HG02943 (cell line): Measurements from ENCODE around the gene CSNK2A1.
"Not testable (repeated sequence)": the region's sequence is repeated elsewhere in the genome, so short reads cannot be mapped to it uniquely, and the experiment has no call there.

Experiments
- ATAC-seq: cut with Tn5 transposase; IDR thresholded peaks from one replicate; pipeline ENCODE4 v1.9.1; 2021; ENCODE audit warnings: mild to moderate bottlenecking, low read depth, moderate library complexity; ENCODE audit not compliant: unreplicated experiment

Gene CSNK2A1

DNA sequence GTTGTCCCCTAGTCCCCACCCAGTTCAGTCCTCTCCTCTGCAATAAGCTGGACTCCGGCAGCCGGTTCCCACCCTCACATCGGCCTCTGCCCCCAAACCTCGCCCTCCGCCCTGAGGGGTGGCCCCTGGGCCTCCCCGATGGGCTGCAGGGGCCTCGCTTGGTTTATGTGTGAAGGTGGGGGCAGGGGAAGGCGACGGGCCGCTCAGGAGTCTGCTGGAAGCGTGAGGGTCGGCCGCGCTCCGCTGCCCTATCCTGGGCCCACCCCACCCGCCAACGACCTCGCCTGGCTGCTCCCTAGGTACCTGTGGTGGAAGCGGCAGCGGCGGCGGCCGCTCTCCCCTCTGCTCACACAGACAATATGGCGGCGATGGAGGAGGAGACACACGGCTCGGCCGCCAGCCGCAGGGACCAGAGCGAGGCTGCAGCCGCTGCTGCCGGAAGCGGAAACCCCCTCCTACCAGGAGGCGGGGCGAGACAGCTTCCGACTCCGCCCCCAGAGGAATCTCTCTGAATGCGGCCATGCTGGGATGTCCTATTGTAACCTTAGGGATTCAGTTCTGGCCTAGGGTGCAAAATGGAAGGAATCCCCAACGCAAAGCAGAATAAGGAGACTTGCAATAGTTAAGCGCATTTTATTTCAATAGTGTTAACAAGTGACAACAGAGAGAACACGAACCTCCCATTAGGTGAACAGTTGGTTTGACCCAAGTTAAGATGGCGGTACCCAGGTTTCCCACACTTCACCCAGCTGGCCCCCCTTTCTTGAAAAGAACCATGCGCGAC, at the start of gene CSNK2A1:
TSS of gene CSNK2A1 (minus strand) at position 422 of the 784 bp plus-strand sequence. CDS start 35,239 bp downstream, outside the sequence.
- peak; percentile 90 for ATAC-seq

DNA sequence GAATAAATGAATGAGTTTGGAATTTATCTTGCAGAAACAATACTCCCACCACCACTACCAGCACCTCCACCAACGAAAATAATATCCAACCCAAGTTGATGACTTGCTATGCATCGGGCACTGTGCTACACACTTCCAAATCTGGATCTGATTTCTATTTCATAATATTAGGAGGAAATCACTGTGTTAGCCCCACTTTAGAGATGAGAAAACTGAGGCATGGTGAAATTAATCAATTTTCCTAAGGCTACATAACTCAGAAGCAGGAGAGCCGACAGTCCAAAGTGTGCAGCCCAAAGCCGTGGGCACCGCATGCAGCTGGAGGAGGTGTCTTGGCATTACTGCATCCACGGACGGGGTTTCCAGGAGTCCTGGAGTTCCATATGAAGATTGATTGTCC, 48.9 kb upstream of the CSNK2A1 start:
- no peak for ATAC-seq

DNA sequence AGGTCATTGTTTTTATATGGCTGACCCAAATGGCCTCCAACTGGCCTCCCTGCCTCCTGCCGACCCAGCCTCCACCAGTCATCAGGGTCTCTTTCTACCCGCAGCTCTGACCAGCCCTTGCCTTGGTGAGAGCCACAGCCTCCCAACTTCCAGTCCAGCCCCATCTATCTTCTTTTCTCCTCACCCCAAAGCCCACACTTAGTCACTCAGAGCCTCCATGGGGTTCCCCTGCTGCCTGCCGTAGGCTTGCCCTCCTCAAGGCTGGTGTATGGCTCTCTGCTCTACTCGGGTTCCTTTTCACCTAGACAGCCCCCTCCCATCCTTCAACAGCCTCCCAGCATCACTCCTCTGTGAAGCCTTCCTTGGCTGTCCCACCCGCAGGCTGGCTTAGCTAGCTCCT, 48.4 kb upstream of the CSNK2A1 start:
- ATAC-seq, result no peak

DNA sequence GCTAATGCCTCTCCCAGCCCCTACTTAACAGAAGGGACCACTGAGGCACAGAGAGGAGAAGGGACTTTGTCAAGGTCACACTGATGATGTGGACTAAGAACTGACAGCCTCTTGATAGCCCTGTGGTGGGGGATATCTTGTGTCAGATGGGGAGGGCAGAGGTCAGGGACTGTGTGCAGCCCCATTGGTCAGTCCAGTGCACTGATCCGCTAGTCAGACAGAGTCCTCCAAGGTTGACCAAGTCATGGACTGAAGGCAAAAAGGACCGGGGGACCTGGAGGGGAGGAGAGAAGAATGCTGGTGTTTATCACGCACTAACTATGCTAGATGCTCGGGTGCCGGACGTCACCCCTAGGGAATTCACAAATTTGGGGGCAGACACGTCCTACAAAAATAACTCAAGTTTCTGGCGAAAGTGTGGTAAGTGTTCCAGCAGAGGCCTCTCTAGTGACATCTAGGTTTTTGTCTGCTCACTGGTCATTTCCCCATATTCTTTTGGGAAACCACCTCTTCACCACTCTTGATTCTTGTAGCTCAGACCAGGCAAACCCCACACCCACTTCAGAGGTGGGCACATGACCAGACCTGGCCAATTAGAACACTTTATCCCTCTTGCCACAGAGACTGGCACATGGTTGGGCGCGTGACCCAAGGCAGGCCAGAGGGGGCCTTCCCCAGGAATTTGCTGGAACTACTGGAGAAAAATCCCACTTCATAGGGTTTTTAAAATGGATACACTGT, 45.5 kb upstream of the CSNK2A1 start:
- no peak for ATAC-seq

DNA sequence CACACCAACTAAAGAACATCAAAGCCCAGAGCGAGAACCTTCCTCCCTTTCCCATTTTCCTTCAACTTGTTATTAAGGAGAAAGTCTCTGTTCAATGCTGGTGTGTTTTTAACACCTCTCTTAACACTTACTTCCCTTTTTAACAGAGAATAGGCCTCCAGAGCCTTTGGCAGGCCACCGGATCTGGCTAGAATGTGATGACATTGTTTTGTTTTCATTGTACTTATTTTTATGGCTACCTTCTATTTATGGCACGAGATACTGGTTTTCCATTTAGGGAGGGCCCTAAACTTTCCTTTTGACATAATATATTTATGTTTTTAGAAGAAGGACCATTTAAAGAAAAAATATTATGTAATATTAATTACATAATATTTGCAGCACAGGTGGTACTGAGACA, 44.9 kb upstream of the CSNK2A1 start:
- ATAC-seq, result no peak

DNA sequence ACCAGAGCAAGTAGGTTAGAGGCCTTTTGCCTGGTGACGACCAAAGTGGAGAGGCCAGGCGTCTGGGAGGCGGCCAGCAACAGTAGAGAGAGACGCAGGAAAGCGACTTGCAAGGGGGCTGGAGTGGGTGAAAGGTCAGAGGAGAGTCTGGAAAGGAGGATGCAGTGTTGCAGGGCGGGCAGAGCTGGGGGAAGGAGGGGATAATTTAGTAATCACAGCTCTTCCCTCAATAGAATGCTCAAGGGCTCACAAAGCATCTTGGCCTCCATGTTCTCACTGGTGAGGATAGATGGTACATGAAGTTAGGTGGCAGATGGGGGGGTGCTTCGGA, 41.3 kb upstream of the CSNK2A1 start:
- no peak for ATAC-seq

DNA sequence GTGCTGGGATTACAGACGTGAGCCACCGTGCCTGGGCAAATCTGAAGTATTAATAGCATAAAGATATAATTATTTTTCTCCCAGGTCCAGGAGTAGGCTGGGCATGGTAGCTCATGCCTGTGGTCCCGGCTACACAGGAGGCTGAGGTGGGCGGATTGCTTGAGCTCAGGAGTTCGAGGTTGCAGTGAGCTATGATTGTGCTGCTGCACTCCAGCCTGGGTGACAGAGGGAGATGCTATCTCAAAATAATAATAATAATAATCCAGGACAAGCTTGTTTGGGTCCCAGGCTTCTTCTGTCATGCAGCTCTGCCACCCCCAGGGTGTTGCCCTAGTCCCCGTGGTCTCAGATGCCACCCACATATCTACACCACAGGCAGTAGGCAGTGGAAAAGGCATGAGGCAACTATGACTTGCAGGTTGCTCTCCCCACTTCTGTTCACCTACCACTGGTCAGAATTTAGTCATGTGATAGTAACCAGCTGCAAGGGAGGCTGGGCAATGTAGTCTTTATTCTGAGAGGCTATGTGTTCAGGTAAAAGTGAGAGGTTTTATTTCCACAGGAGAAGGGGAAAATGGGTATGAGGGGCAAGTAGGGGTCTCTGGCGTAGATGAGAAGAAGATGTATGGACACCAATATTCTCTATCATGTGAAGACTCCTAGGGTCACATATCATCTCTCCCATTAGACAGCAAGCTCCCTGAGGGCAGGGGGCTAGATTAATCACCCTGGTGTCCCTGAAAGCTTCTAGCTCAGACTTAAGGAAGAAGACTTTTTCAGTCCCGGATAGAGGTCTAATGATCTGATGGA, 40.8 kb upstream of the CSNK2A1 start:
- ATAC-seq, result no peak

DNA sequence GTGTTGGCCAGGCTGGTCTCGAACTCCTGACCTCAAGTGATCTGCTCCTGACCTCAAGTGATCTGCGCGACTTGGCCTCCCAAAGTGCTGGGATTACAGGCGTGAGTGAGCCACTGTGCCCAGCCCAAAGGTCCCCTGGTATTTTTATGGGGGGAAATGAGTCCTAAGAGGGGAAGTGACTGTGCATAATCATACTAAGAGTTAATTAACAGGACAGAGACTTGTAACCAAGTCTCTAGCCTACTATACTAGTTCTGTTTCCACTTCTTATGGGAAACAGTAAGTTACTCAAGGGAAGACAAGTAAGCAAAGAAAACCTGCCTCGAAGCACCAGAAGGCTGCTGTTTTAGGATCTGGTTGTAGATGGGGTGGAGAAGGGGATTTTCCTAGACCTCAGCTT, 38.6 kb upstream of the CSNK2A1 start:
- no peak for ATAC-seq

DNA sequence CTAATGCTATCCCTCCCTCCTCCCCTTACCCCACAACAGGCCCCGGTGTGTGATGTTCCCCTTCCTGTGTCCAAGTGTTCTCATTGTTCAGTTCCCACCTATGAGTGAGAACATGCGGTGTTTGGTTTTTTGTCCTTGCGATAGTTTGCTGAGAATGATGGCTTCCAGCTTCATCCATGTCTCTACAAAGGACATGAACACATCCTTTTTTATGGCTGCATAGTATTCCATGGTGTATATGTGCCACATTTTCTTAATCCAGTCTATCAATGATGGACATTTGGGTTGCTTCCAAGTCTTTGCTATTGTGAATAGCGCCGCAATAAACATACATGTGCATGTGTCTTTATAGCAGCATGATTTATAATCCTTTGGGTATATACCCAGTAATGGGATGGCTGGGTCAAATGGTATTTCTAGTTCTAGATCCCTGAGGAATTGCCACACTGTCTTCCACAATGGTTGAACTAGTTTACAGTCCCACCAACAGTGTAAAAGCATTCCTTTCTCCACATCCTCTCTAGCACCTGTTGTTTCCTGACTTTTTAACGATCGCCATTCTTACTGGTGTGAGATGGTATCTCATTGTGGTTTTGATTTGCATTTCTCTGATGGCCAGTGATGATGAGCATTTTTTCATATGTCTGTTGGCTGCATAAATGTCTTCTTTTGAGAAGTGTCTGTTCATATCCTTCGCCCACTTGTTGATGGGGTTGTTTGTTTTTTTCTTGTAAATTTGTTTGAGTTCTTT, 35.5 kb upstream of the CSNK2A1 start:
- not testable (repeated sequence) for ATAC-seq

DNA sequence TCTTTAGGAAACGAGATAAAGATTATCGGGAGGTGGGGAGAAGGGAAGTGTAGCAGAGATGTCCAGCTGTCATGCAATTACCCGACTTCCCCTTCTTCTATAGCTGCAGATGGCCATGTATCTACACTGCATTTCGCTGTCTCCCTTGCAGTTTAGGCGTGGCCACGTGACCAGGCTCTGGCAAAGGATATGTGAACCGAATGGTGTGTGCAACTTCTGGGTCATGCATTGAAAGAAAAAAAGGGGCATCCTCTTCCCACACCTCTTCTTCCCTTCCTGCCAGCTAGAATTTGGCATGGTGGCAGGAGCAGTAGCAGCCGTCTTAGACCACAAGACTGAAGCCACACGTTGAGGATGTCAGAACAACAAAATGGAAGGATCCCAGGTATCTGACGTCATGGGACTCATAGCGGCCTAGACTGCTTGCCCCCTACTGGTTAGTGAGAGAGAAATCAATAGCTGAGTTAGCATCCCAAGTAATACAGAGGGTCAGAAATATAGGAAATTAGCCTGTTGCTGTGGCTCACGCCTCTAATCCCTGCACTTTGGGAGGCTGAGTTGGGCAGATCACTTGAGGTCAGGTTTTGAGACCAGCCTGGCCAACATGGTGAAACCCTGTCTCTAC, 33.7 kb upstream of the CSNK2A1 start:
- ATAC-seq, result no peak

DNA sequence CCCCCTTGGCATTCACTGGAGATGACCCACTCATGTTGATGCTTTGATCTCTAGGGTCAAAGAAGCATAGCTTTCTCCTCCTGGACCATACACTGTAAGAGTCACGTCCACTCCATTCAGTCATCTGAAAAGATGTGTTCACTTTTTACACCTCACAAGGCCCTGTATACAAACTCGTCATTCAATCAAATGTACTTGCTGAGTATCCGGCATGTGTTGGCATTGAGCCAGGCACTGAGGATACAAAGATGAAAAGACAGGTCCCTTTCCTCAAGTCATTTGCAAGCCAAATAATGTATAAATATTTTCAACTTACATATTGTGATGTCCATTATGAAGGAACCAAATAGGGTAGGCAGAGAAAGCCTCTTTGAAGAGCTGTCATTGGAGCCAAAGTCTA, 32.6 kb upstream of the CSNK2A1 start:
- ATAC-seq, result no peak

DNA sequence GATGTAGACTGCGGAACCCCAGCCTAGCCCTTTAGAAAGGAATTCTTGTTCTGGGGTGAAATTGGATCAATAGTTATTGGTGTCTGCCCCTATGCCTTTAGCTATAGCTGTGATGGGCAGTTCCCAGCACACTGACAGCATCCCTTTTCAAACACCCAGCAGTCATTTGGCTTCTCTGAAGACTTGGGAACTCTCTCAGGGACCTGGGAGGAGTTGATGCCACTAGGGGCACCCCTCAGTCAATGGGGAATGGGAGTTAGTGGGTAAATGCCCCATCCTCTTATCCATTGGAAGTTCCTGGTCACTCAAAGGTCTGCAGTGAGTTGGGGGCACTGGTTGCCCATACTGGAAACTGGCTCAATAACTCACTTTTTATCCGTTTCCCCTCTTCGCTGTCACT, 31.6 kb upstream of the CSNK2A1 start:
- no peak for ATAC-seq

DNA sequence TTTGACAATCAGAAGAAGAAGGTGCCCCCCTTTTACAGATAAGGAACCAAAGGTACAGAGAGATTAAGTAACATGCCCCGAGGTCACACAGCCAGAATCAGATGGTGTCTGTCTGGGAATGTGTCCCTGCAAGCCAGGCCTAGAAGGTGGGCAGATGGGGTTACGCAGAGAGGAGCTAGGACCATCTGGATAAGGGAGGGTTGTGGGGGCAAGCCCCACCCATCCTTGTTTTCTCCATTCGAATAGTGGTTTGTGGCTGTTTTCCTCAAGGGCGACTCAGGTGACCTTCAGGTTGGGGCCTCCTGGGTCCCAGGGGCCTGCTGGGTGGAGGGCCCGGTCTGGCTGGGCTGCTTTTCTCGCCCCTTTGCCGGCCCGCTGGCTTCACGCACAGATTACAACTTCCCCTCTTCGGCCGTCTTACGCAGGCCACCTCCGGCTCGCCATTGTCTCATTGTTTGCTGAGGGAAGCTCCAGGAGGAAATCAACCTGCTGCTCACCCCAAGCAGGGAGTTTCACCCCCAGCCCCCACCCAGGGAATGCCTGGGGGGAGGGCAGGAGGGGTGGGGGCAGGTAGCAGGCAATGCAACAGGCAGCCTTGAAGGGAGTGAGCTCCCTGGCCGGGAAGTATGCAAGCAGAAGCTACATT, 30.8 kb upstream of the CSNK2A1 start:
- ATAC-seq, result no peak

DNA sequence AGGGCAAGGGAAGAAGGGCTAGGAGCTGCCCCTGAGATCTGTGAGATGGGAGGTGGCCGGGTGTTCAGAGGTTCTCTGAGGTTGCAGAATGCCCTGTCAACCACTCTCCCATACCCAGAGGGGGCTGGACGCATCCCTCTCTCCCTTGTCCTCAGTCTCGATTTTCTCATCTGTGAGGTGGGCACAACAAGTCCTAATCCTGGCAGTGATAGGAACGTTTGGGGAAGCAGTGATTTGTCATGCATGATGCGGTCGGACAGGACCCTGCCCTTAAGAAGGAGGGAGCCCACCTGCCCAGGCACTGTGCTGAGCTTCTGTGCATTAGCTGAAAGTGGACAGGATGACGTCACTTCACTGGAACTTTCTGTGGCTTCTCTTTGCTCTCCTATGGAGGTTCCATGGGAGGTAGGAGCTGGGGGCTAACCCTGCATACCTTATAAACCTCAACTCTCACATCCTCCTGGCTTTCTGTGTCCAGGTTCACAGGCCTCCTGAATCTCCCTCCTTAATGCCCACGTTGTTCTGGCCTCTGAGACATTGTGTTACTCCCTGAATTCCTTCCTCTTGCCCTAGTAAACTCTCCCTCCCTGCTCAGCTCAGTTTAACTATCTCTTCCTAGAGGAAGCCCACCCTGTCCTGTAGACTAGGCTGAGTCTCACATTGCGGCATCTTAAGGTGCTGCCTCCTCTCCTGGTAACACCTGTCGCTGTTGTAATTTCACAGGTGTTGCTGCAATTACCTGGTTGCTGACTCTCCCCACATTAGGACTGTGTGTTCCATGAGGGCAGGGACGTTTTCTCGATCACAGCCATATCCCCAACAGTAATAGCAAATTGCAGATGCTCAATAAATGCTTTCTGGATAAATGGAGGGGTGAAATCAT, 30.1 kb upstream of the CSNK2A1 start:
- no peak for ATAC-seq

DNA sequence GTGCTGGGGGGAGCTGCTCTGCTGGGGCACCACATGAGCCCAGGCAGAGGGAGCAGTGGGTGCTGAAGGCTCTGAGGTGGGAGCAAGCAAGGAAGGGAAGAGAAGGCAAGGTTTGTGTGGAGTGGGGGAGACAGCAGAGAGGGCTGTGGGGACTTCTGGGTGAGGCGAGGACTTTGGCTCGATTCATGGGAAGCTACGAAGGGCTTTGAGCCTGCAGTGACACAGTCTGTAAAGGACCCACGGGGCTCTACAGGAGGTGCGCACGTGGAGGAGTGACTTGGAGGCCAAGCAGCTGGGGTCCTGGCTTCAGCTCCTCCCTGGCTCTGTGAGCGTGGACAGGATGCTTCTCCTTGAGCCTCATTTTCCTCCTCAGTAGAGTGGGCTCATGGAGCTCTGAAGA, 29.1 kb upstream of the CSNK2A1 start:
- no peak for ATAC-seq

DNA sequence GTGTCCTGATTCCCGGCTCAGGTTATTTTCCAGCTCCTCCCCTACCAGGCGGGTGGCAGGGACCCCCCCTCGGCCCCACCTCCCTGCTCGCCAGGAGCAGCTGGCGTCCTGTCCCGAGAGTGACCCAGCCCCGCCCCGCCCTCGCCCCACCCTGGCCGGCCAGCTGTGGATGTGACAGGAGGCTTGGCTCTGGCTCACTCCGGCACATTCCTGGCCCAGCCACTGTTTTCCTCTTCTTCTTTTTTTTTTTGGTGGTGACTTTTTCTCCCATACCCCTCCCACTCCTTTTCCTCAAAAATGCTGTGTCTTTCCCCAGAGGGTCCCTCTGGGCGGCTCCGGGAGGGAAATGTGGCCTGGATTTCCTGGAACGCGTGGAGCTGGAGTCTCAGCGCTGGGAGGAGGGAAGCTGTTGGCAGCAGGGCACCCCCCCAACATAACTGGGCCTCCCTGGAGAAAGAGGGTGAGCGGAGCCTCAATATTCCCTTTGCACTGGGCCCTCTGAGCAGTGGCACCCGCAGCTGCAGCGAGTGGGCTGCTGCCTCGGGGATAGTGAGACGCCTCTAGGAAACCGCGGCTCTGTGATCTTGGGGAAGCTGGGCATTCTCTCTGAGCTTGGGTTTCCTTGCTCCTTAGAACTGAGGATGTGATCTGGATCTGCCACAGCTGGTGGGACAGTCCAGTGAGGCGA, 28.3 kb upstream of the CSNK2A1 start:
- no peak for ATAC-seq

DNA sequence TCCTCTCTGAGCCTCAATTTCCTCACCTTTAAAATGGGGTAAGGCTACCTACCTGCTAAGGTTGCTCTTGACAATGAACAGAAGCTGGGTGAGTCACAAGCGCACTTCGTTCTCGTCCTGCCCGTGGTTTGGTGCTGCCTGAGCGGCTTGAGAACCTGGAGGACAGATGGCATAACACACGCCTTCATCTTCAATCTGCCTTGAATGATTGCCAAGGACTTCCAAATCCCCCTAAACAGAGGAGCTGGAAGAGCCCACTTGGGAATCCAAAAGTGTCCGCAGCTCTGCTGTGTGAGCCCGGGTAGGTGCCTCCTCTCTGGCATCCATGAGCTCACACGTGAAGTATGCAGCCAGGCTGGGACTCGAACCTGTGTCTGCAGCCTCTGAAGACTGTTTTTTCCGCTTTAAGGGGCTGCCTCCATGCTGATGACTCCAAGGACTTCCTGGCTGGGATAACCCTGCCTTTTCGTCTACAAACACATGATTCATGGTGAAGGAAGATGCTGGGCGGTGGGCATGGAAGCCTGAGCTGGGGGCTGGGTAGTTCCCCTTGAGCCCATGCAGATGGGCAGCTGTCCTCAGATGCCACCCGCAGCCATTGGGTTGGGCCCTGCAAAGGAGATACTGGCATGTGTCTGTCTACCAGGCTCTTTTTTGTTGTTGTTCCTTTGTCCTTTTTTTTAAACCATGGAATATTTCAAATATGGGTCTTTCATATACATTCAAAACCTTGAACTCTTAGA, 25.3 kb upstream of the CSNK2A1 start:
- ATAC-seq, result no peak
